Right cardiac atrium (tissue), 5 donors: ENCODE measurements around the gene EXOG. TPM values are rescaled to one million over a fixed set of nuclear protein-coding genes. Genes with fewer than 3 reads are reported as not detected.

ENCODE experiments used
- ATAC-seq, 2 donors: fragments of 200-7000 bp; cut with Tn5 transposase; one replicate each; pipeline versions ENCODE4 v1.8.0 to v1.9.1; 2020; ENCODE audit warnings: moderate library complexity in 2 of 2, mild to moderate bottlenecking in 1 of 2
- DNase-seq, 3 donors: peaks; one replicate each; pipeline ENCODE4 v3.0.0-alpha.2; 2020
- H3K27ac ChIP-seq: one replicate; pipeline ENCODE4 v1.5.1; 2013; ENCODE audit warnings: mild to moderate bottlenecking, low read length, control low read depth, moderate library complexity
- H3K27me3 ChIP-seq: one replicate; pipeline ENCODE4 v1.6.1; 2013; ENCODE audit not compliant: control insufficient read depth, insufficient read depth
- H3K4me1 ChIP-seq: one replicate; pipeline ENCODE4 v1.6.1; 2013; ENCODE audit warnings: low read length; ENCODE audit not compliant: control insufficient read depth, insufficient read depth
- H3K4me3 ChIP-seq: one replicate; pipeline ENCODE4 v1.5.1; 2013; ENCODE audit warnings: low read length, control low read depth
- H3K9me3 ChIP-seq: one replicate; pipeline ENCODE4 v1.6.1; 2013; ENCODE audit warnings: low read length; ENCODE audit not compliant: control insufficient read depth
- WGBS: extraction: QIAGEN DNeasy Blood & Tissue Kit; methylation state at CpG from one replicate; pipeline ENCODE4 v1.1.7; 2013; 5-methylcytosine and 5-hydroxymethylcytosine counted together
- intact Hi-C, 4 donors: fragments of 100-400 bp; cut with DNase I; formaldehyde crosslinking; loops; one replicate each; pipeline versions ENCODE4 v1.11.0 to v1.14.0; 2022 to 2023
- polyA plus RNA-seq: library from polyadenylated mRNA; stranded (reverse); fragments of 200-250 nt; gene quantifications from one replicate; pipeline ENCODE4 v1.2.3, GENCODE V29; 2013
- total RNA-seq, 4 donors: library from RNA; stranded (reverse); fragmentation: NEBNext Ultra II Directional; extraction: Animal tissue kit (Norgen Biotek cat#: 25700); gene quantifications; one replicate each; pipeline ENCODE4 v1.2.1, GENCODE V29; 2021
- donor health status: healthy with polysubstance abuse.
- donor health status: DM: no; HTN: yes; CAD: no.
- donor health status: DM: no; HTN: no; CAD: no.
- donor health status: DM: no; HTN: yes; CAD: no; lungs with severe emphysema.
- donor health status: DM: yes; HTN: yes; CAD: no.

EXOG gene
- total and polyA plus RNA-seq, 5 donors, result 19.4 to 27.7 (median 23.8) TPM

- DNase-seq (no peak), ATAC-seq (no peak)
- Histone ChIP-seq H3K4me3 (no peak overlapping the region), H3K27ac (no peak overlapping the region), H3K4me1 (peaks cover 26% of the 10 kb centered on the region), H3K27me3 (no peaks in the 10 kb centered on the region), H3K9me3 (no peaks in the 10 kb centered on the region)
- 80% methylated on average over 9 of the region's 9 CpGs for WGBS
- intact Hi-C loops, result no loop called here
Observed at GRCh38 chr3:38457111-38458003, 38.8 kb upstream of the EXOG start.

GRCh38 chr3:38458796-38459498, 37.2 kb upstream of the EXOG start:
- no peaks in the 10 kb centered on the region for H3K9me3 ChIP-seq
- H3K4me3 ChIP-seq, result no peak overlapping the region
- 53% methylated on average over 13 of the region's 13 CpGs for WGBS
- no peaks in the 10 kb centered on the region for H3K27me3 ChIP-seq
- ATAC-seq, result peak; percentile 46 to 61
- peaks cover 20% of the 10 kb centered on the region for H3K4me1 ChIP-seq
- no peak overlapping the region for H3K27ac ChIP-seq
- peak; percentile 40 to 73 (median 68) for DNase-seq
- intact Hi-C loops, result no loop called here

- ATAC-seq (peak in 1 of 2 donors; percentile 3), DNase-seq (no peak)
- H3K27ac ChIP-seq, result no peak overlapping the region
- H3K27me3 ChIP-seq, result no peaks in the 10 kb centered on the region
- no peak overlapping the region for H3K4me3 ChIP-seq
- intact Hi-C loops, result no loop called here
- 83% methylated on average over 10 of the region's 10 CpGs for WGBS
- H3K4me1 ChIP-seq, result peaks cover 20% of the 10 kb centered on the region
- no peaks in the 10 kb centered on the region for H3K9me3 ChIP-seq
Observed at GRCh38 chr3:38459499-38460048, 36.6 kb upstream of the EXOG start.

- no peak for DNase-seq
- 44% methylated on average over 12 of the region's 12 CpGs for WGBS
Observed at GRCh38 chr3:38460377-38461270, 35.5 kb upstream of the EXOG start.

GRCh38 chr3:38465588-38466154, 30.5 kb upstream of the EXOG start:
- no peaks in the 10 kb centered on the region for H3K27me3 ChIP-seq
- intact Hi-C loops, result no loop called here
- ATAC-seq (no peak), DNase-seq (no peak)
- H3K9me3 ChIP-seq, result no peaks in the 10 kb centered on the region
- WGBS, result 98% methylated on average over 1 of the region's 1 CpG
- H3K4me3 ChIP-seq, result no peak overlapping the region
- peaks cover 4% of the 10 kb centered on the region for H3K4me1 ChIP-seq
- no peak overlapping the region for H3K27ac ChIP-seq

More at GRCh38 chr3:38460377-38461270, 35.5 kb upstream of the EXOG start:
- H3K4me3 ChIP-seq, result no peak overlapping the region
- no peaks in the 10 kb centered on the region for H3K27me3 ChIP-seq
- intact Hi-C loops, result no loop called here
- peak overlapping the region; percentile 61 for H3K27ac ChIP-seq
- peaks cover 20% of the 10 kb centered on the region for H3K4me1 ChIP-seq
- ATAC-seq, result no peak
- H3K9me3 ChIP-seq, result no peaks in the 10 kb centered on the region

GRCh38 chr3:38468765-38469164, 27.4 kb upstream of the EXOG start:
- no peak for ATAC-seq
- Histone ChIP-seq H3K27me3 (no peaks in the 10 kb centered on the region), H3K27ac (no peak overlapping the region), H3K4me3 (no peak overlapping the region), H3K9me3 (no peaks in the 10 kb centered on the region), H3K4me1 (peaks cover 7% of the 10 kb centered on the region)
- intact Hi-C loops, result no loop called here
- no peak for DNase-seq
- WGBS, result 96% methylated on average over 1 of the region's 1 CpG

- intact Hi-C loops, result loop anchor here in 2 of 4 donors (10.0 kb wide), 2 partner anchors 125 to 355 kb away; partner anchors contain the start of gene XYLB (in 1 of the 2)
- Histone ChIP-seq H3K9me3 (no peaks in the 10 kb centered on the region), H3K27ac (no peak overlapping the region), H3K4me1 (peaks cover 7% of the 10 kb centered on the region), H3K27me3 (no peaks in the 10 kb centered on the region), H3K4me3 (no peak overlapping the region)
- ATAC-seq (no peak), DNase-seq (no peak)
- 98% methylated on average over 1 of the region's 1 CpG for WGBS
Observed at GRCh38 chr3:38469852-38470251, 26.3 kb upstream of the EXOG start.

- intact Hi-C loops, result loop anchor here in 2 of 4 donors (10.0 kb wide), 2 partner anchors 127 to 357 kb away; partner anchors contain the start of gene XYLB (in 1 of the 2)
- Histone ChIP-seq H3K27ac (no peak overlapping the region), H3K4me3 (no peak overlapping the region), H3K9me3 (no peaks in the 10 kb centered on the region), H3K4me1 (peaks cover 7% of the 10 kb centered on the region), H3K27me3 (no peaks in the 10 kb centered on the region)
- DNase-seq (no peak), ATAC-seq (no peak)
- 93% methylated on average over 3 of the region's 3 CpGs for WGBS
Observed at GRCh38 chr3:38471260-38471857, 24.8 kb upstream of the EXOG start.

GRCh38 chr3:38472342-38472741, 23.8 kb upstream of the EXOG start:
- peaks cover 7% of the 10 kb centered on the region for H3K4me1 ChIP-seq
- H3K4me3 ChIP-seq, result no peak overlapping the region
- no peak overlapping the region for H3K27ac ChIP-seq
- DNase-seq, result no peak
- WGBS, result 92% methylated on average over 1 of the region's 1 CpG
- H3K27me3 ChIP-seq, result no peaks in the 10 kb centered on the region
- H3K9me3 ChIP-seq, result no peaks in the 10 kb centered on the region
- intact Hi-C loops, result loop anchor here in 2 of 4 donors (10.0 kb wide), 2 partner anchors 128 to 358 kb away; partner anchors contain the start of gene XYLB (in 1 of the 2)
- ATAC-seq, result no peak
